Measurements from ENCODE around the gene SLC25A18.

SLC25A18 gene

GRCh38 chr22:17570851-17571631, 7.7 kb downstream of the SLC25A18 start:
- DNase-seq: no peak

- no peak for DNase-seq
Observed at GRCh38 chr22:17575151-17575550, 11.9 kb downstream of the SLC25A18 start.

GRCh38 chr22:17575681-17576080, 12.4 kb downstream of the SLC25A18 start:
- no peak for DNase-seq

GRCh38 chr22:17576470-17576869, 13.2 kb downstream of the SLC25A18 start:
- no peak for DNase-seq

- no peak for DNase-seq
Observed at GRCh38 chr22:17578136-17578754, 14.9 kb downstream of the SLC25A18 start.

- DNase-seq: no peak
Observed at GRCh38 chr22:17579535-17579981, 16.3 kb downstream of the SLC25A18 start.

GRCh38 chr22:17580441-17581031, 17.2 kb downstream of the SLC25A18 start:
- no peak for DNase-seq

- DNase-seq: no peak
Observed at GRCh38 chr22:17581056-17581455, 17.8 kb downstream of the SLC25A18 start.

GRCh38 chr22:17581631-17582030, 18.3 kb downstream of the SLC25A18 start:
- no peak for DNase-seq

GRCh38 chr22:17583151-17583550, 19.9 kb downstream of the SLC25A18 start:
- no peak for DNase-seq

GRCh38 chr22:17586831-17587440, 23.6 kb downstream of the SLC25A18 start:
- DNase-seq: peak; percentile 39

- DNase-seq: peak; percentile 56
Observed at GRCh38 chr22:17587629-17588028, 24.3 kb downstream of the SLC25A18 start.

GRCh38 chr22:17588606-17589005, 25.3 kb downstream of the SLC25A18 start:
- DNase-seq: no peak

- no peak for DNase-seq
Observed at GRCh38 chr22:17589810-17590375, 26.6 kb downstream of the SLC25A18 start.

- no peak for DNase-seq
Observed at GRCh38 chr22:17590586-17590985, 27.3 kb downstream of the SLC25A18 start.

- DNase-seq: no peak
Observed at GRCh38 chr22:17592201-17592600, 28.9 kb downstream of the SLC25A18 start.

GRCh38 chr22:17596226-17596625, 32.9 kb downstream of the SLC25A18 start:
- DNase-seq: no peak

- DNase-seq: no peak
Observed at GRCh38 chr22:17597217-17597616, 33.9 kb downstream of the SLC25A18 start.

- DNase-seq: no peak
Observed at GRCh38 chr22:17598318-17598717, 35.0 kb downstream of the SLC25A18 start.

- DNase-seq: no peak
Observed at GRCh38 chr22:17601031-17601430, 37.7 kb downstream of the SLC25A18 start.

GRCh38 chr22:17603668-17604067, 40.4 kb downstream of the SLC25A18 start:
- DNase-seq: no peak

- DNase-seq: no peak
Observed at GRCh38 chr22:17606496-17606895, 43.2 kb downstream of the SLC25A18 start.

- DNase-seq: no peak
Observed at GRCh38 chr22:17607891-17608521, 44.7 kb downstream of the SLC25A18 start.

All from DMS53 (cell line).